ENCODE results near the gene CPEB4.

The CPEB4 gene

GRCh38 chr5:173916233-173916632 lies 28.1 kb downstream of the CPEB4 start:
- DNase-seq: no peak

- DNase-seq: peak; percentile 62 to 82
Measured at GRCh38 chr5:173917788-173918786, 29.9 kb downstream of the CPEB4 start.

- DNase-seq: no peak
Measured at GRCh38 chr5:173919443-173919842, 31.3 kb downstream of the CPEB4 start.

GRCh38 chr5:173920024-173920753 lies 32.0 kb downstream of the CPEB4 start:
- no peak for DNase-seq

GRCh38 chr5:173920866-173921555 lies 32.9 kb downstream of the CPEB4 start:
- DNase-seq: no peak

GRCh38 chr5:173922527-173922926 lies 34.4 kb downstream of the CPEB4 start:
- DNase-seq: no peak

GRCh38 chr5:173923218-173924095 lies 35.3 kb downstream of the CPEB4 start:
- no peak for DNase-seq

- no peak for DNase-seq
Measured at GRCh38 chr5:173924899-173925298, 36.8 kb downstream of the CPEB4 start.

GRCh38 chr5:173925449-173926071 lies 37.4 kb downstream of the CPEB4 start:
- peak; percentile 44 to 56 for DNase-seq

GRCh38 chr5:173926359-173926758 lies 38.2 kb downstream of the CPEB4 start:
- DNase-seq: no peak

- no peak for DNase-seq
Measured at GRCh38 chr5:173928871-173929574, 40.9 kb downstream of the CPEB4 start.

- no peak for DNase-seq
Measured at GRCh38 chr5:173932695-173933139, 44.6 kb downstream of the CPEB4 start.

GRCh38 chr5:173933901-173934300 lies 45.8 kb downstream of the CPEB4 start:
- no peak for DNase-seq

GRCh38 chr5:173935396-173935795 lies 47.2 kb downstream of the CPEB4 start:
- no peak for DNase-seq

- DNase-seq: no peak
Measured at GRCh38 chr5:173940269-173940668, 52.1 kb downstream of the CPEB4 start.

- no peak for DNase-seq
Measured at GRCh38 chr5:173941102-173941501, 53.0 kb downstream of the CPEB4 start.

GRCh38 chr5:173941758-173942401 lies 53.7 kb downstream of the CPEB4 start:
- DNase-seq: no peak

- no peak for DNase-seq
Measured at GRCh38 chr5:173944511-173944910, 56.4 kb downstream of the CPEB4 start.

- DNase-seq: no peak
Measured at GRCh38 chr5:173945160-173945559, 57.0 kb downstream of the CPEB4 start.

- DNase-seq: no peak
Measured at GRCh38 chr5:173946323-173946722, 58.2 kb downstream of the CPEB4 start.
